Epithelial cell of proximal tubule (primary cell): Measurements from ENCODE around the gene NFYC. TPM values are rescaled to one million over a fixed set of nuclear protein-coding genes. Genes with fewer than 3 reads are reported as not detected.
"Not testable (repeated sequence)": the region's sequence is repeated elsewhere in the genome, so short reads cannot be mapped to it uniquely, and the experiment has no call there.

Experiments
- DNase-seq: peaks from one replicate; pipeline ENCODE4 v3.0.0-alpha.2; 2011; ENCODE audit warnings: low read depth
- H3K4me3 ChIP-seq: 2 replicates; pipeline ENCODE4 v1.5.1; 2011; ENCODE audit warnings: low read depth, mild to moderate bottlenecking, low read length
- CTCF ChIP-seq: conservative IDR thresholded peaks from 2 replicates; pipeline ENCODE4 v1.5.1; 2012; ENCODE audit warnings: low read depth, mild to moderate bottlenecking, low read length
- total RNA-seq: library from RNA; depleted of rRNA; stranded (reverse); fragments of >200 nt; gene quantifications from 2 replicates; pipeline ENCODE4 v1.2.3, GENCODE V29; 2015

The NFYC gene
- total RNA-seq, 1 donor from 2014 or later = 50.5 TPM

GRCh38 chr1:40720493-40720892, 29.0 kb downstream of the NFYC start:
- no peak overlapping the region for H3K4me3 ChIP-seq
- DNase-seq = no peak
- no peak for TF ChIP-seq CTCF

- peak; percentile 17 for TF ChIP-seq CTCF
- no peak for DNase-seq
- H3K4me3 ChIP-seq = no peak overlapping the region
Observed at GRCh38 chr1:40722622-40723021, 31.1 kb downstream of the NFYC start.

GRCh38 chr1:40723196-40723955, 31.9 kb downstream of the NFYC start:
- DNase-seq = no peak
- no peak overlapping the region for H3K4me3 ChIP-seq
- no peak for TF ChIP-seq CTCF

GRCh38 chr1:40727662-40728061, 36.2 kb downstream of the NFYC start:
- H3K4me3 ChIP-seq, DNase-seq: not testable (repeated sequence)

GRCh38 chr1:40729316-40729862, 37.9 kb downstream of the NFYC start:
- not testable (repeated sequence) for H3K4me3 ChIP-seq, DNase-seq

DNA sequence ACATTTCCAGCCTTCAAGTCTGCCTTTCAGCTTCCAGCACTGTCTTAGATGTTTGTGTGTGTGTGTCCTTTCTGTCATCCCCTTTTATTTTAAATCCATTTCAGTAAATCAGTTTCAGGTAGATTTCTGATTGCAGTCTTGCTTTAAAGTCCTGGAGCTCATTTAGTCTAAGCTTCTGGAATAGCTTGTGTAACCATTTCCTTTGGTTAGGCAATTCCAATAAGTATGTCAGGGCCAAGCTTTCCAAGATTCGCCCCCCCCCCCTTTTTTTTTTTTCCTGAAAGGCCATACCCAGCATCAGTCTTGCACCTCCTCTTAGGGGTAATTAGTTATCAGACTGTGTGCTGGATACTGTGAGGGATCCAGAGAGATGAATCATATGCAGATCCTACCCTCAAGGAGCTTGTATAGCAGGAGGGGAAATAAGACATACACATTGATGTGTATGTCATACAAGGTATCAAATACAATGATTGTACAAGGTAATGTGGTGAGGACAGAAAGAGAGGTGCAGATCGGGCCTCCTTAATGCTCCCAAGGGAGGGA, 41.3 kb downstream of the NFYC start:
- no peak for TF ChIP-seq CTCF
- no peak for DNase-seq

GRCh38 chr1:40734882-40735628, 43.6 kb downstream of the NFYC start:
- no peak overlapping the region for H3K4me3 ChIP-seq
- no peak for TF ChIP-seq CTCF
- DNase-seq = no peak

More for the DNA sequence above, 41.3 kb downstream of the NFYC start:
- H3K4me3 ChIP-seq = no peak overlapping the region
